HG02885 (cell line): ENCODE measurements around the gene AGTPBP1.
A peak's percentile ranks its signal among the peaks of the same experiment; 100 is the strongest.
"Not testable (repeated sequence)": the region's sequence is repeated elsewhere in the genome, so short reads cannot be mapped to it uniquely, and the experiment has no call there.

Source experiments
- ATAC-seq: cut with Tn5 transposase; IDR thresholded peaks from one replicate; pipeline ENCODE4 v1.9.1; 2021; ENCODE audit warnings: mild to moderate bottlenecking; ENCODE audit not compliant: unreplicated experiment, poor library complexity

Gene AGTPBP1

DNA sequence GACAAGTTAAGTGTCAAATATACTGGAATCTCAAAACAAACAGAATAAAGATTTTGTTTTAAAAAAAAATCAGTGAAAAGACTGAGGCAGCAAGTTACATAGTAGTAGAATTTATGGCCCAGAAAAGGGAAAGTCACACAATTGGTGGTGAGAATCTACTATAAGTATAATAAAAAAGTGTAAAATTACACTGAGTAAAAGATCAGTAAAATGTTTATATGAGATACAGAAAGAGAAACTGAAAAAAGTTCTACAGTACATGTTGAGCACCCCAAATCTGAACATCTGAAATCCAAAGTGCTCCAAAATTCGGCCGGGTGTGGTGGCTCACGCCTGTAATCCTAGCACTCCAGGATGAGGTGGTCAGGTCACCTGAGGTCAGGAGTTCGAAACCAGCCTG lies 15.0 kb downstream of the AGTPBP1 start:
- no peak for ATAC-seq

DNA sequence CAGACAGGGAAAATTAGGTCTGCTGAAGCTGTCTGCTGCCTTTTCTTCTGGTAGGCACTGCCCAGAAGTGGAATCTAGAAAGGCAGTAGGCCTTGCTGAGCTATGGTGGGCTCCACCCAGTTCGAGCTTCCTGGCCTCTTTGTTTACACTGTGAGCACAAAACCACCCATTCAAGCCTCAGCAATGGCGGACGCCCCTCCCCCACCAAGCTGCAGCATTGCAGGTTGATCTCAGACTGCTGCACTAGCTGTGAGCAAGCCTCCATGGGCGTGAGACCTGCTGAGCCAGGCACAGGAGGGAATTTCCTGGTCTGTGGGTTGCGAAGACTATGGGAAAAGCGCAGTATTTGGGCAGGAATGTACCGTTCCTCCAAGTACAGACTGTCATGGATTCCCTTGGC lies 18.5 kb downstream of the AGTPBP1 start:
- ATAC-seq: no peak

DNA sequence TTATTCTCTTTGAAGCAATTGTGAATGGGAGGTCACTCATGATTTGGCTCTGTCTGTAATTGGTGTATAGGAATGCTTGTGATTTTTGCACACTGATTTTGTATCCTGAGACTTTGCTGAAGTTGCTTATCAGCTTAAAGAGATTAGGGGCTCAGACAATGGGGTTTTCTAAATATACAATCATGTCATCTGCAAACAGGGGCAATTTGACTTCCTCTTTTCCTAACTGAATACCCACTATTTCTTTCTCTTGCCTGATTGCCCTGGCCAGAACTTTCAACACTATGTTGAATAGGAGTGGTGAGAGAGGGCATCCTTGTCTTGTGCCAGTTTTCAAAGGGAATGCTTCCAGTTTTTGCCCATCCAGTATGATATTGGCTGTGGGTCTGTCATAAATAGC lies 22.3 kb downstream of the AGTPBP1 start:
- not testable (repeated sequence) for ATAC-seq

DNA sequence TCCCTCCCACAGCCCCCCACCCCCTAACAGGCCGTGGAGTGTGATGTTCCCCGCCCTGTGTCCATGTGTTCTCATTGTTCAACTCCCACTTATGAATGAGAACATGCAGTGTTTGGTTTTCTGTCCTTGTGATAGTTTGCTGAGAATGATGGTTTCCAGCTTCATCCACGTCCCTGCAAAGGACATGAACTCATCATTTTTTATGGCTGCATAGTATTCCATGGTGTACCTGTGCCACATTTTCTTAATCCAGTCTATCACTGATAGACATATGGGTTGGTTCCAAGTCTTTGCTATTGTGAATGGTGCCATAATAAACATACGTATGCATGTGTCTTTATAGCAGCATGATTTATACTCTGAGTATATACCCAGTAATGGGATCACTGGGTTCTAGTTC lies 23.9 kb downstream of the AGTPBP1 start:
- ATAC-seq: not testable (repeated sequence)

DNA sequence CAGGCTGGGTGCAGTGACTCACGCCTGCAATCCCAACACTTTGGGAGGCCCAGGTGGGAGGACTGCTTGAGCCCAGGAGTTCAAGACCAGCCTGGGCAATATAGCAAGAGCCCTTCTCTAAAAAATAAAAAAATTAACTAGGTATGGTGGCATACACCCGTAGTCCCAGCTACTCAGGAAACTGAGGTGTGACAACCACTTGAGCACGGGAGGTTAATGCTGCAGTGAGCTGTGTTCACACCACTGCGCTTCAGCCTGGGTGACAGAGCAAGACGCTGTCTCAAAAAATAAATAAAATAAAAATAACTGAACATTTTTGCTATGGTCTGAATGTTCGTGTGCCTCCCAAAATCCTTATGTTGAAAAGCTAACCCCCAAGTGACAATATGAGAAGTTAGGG lies 24.5 kb downstream of the AGTPBP1 start:
- no peak for ATAC-seq

DNA sequence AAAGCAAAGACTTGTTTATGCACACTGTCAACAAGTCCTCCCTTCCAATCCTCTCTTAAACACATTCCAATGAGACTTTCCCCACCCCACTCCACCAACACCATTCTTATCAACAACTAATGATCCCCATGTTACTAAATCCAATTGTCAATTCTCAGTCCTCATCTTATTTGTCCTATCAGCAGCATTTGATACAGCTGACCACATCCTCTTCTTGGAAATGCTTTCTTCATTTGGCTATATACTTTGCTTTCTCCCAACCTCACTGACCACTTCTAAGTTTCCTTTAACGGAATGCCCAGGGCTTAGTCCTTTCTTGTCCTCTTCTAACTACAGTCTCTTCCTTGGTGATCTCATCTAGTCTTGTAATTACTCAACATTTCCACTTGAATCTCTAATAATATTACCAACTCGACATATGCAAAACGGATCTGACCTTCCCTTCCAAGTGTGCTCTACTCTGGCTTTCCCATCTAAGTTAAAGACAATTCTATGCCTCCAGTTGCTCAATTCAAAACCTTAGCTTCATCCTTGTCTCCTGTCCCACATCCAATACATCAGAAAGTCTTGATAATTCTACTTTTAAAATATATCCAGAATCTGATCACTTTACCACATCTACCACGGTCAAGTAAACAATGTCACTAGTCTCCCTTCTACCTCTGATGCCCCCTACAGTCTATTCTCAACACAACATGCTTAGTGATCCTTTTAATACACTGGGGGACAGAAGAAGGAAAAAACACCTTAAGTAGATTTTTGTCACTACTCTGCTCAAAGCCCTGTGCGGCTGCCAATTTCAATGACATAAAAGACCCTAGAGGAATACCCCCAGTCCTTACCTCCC lies 25.5 kb downstream of the AGTPBP1 start:
- peak; percentile 78 for ATAC-seq

DNA sequence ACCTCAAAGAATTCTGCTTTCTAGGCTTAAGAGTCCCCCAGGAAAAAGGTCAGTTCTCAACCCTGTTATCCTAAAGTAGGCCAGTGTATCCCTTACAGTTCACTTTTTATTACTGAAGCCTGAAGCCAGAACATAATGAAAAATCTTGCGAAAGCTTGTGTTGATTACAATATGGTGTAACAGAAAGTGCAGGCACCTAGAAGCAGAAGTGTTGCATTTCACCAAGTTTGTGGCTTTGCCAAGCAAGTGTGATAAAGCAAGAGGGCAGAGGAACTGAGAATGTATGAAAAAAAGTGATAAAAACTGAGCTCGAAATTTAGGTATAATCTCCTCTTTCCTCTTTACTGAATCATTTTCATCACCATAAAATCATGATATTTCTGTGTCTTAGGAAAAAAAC lies 26.2 kb downstream of the AGTPBP1 start:
- ATAC-seq: peak; percentile 50

DNA sequence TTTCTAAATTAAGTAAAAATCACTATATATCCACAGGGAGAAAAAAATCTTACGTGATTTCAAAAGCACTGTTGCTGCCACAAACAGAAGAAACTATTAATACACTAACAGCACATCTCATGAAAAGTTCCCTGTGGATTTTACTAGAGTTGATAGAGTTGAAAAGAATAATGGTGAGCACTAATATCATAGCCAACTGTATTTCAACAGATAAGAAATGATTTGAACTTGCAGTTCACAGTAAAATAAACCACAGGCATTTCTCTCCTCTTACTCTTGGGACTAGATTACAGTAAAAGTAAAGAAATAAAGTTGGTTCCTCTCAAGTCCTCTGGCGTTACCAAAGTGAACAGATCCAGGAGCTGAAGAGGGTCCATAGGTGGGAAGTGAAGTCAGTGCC lies 27.9 kb downstream of the AGTPBP1 start:
- no peak for ATAC-seq

DNA sequence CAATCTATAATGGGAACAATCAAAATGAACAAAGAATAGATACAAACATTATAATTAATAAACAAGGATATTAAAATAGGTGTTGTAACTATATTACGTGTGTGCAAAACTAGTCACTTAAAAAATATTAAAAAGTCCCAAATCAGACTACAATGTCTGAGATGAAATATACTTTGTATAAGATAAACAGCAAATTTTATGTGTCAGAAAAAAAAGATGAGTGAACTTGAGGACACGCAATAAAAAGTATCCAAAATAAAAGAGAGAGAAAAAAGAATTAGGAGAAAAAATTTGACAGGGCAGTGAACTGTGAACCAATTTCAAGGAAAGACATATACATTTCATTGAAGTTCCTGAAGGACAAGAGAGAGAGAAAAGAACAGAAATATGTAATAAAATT lies 37.0 kb downstream of the AGTPBP1 start:
- ATAC-seq: no peak

DNA sequence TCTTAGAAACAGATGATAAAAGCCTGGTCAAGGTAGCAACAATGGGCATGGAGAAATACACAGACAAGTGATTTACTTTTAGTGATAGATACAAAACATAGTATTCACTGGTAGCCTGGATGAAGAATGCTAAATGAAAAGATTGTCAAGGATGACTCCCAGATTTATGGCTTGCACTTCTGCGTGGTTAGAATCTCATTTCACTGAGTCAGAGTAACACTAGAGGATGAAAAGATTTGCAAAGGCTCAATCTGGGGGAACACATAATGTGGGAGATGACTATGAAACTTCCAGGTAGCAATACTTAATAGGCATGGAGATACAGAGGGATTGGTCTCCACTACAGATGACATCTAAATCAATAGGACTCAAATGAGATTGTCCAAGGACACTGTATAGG lies 38.4 kb downstream of the AGTPBP1 start:
- no peak for ATAC-seq

DNA sequence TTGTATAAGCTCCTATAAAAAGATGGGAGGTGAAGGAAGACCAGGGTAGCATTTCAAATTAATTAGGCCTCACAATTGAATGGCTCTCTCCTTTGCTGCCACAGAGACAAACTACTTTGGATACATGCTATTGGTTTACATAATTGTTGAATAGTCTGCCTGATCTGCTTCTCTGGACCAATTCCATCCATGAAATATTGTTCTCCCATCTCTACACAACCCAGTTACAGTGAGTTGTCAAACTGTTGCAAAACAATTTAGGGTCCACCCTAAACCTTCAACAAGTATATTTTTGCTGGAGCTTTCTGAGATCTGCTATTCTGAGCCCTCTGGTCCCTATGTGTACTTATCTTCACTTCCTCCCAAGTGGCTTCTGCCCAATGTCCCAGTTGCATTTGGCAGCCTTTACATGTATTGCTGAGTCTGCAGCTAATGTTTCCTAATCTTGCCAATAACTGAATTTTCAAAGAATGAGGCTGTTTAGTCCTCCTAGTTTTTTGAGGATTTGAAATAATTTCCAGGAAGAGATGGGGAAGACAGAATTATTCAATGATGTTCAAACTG lies 38.9 kb downstream of the AGTPBP1 start:
- no peak for ATAC-seq

DNA sequence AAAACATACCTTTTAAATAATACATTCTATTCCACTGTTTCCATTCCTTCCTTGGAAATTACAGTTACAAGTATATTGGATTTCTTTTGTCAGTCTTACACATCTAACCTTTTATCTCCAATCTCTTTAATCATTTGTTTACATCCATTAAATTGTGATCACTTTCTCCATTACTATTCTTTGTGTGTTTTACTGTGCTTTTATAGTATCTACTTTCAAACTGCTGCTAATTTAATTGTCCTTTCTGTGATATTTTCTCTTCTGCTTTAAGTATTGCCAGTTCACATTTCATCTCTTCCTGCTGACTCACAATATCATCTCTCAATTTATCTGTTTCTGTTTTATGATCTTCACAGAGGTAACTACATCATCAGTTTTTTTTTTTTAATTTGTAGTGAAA lies 39.6 kb downstream of the AGTPBP1 start:
- no peak for ATAC-seq

DNA sequence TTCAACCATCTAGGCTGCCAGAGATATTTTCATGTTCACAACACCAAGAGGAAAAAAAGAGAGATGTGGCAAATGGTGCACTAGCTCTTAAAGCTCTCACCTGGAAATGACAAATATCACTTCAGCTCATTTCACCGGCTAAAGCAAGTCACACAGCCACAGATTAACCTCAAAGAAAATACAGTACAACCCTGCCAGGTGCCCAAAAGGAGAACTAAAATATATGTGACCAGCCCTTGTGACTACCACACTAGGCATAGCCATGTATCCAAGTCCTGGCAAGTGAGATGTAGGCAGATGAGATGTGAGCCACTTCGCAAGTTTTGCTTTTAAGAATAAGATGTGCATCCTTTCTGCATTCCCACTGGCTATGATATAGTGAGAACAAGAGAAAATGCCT lies 41.4 kb downstream of the AGTPBP1 start:
- ATAC-seq: no peak

DNA sequence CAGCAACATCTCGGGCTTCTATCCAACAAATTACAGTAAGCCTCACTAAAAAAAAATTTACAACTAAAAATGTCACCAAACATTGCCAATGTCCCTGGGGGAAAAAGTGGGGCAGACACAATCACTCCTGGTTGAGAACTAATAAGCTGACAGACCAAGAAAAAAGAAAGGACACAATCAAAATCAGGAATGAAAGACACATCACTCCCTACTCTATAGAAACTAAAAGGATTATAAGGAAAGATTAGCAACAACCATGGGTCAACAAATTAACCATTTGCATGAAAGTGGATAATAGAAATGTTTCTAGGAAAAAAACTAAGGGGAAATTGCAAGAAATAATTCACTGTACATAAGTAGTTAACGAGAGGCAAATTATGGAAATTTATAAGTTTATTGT lies 53.4 kb downstream of the AGTPBP1 start:
- no peak for ATAC-seq

DNA sequence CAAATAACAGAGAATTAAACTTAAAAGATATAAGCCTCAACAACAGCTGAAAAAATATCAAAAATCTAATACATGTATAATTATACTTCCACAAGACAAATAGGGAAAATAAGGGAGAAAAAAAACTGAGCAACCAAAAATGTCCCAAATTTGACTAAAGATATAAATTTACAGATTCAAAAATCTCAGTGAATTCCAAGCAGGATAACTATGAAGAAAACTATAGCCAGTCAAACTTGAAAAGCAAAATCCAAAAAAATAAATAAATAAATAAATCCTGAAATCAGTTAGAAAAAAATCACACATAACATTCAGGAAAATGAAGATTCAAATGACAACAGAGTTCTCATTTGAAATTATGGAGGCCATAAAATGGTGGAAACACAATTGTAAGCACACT lies 56.7 kb downstream of the AGTPBP1 start:
- ATAC-seq: no peak

DNA sequence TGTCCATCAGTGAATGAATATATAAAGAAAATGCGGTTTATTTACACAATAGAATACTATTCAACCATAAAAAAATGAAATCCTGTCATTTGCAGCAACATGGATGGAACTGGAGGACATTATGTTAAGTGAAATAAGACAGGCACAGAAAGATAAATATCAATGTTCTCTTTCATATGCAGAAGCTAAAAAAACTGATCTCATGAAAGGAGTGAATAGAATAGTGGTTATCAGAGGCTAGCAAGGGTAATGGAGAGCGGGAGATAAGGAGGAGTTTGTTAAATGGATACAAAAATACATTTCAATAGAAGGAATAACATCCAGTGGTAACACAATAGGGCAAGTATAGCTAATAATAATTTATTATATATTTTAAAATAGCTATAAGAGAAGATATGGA lies 65.0 kb downstream of the AGTPBP1 start:
- ATAC-seq: no peak

DNA sequence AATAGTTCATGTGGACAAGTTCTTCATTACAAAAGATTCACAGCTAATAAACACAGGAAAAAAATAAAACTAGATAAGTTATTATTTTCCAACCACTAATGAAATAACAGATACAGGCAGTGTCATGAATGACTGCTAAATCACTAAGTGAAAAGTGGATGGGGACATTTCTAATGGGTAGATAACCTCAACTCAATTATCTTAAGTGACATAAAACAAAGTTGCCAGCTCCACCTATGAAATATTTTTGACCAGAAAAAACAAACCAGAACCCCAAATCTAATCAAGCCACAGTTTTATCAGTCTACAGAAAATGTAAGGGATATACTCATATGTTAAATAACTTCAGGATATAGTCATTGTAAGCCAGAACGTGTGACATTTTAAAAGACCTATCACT lies 74.4 kb downstream of the AGTPBP1 start:
- ATAC-seq: no peak

DNA sequence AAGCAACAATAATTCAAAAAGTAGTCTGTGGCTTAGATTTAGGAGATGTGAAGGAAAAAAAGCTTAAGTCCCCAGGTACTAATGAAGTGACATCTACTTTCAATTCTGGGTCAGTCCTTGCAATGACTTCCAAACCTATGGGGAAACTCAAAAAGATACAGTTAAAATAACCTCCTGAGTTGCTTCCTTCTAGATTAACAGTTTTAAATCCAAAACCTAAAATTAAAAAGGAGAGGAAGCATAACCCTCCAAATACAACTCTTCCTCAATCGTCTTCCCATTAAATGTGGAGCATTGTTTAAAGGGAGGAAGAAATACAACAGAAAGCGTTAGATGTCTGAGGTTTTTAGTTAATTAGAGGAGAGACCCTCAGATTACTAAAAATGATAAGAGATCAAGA lies 75.7 kb downstream of the AGTPBP1 start:
- ATAC-seq: no peak

DNA sequence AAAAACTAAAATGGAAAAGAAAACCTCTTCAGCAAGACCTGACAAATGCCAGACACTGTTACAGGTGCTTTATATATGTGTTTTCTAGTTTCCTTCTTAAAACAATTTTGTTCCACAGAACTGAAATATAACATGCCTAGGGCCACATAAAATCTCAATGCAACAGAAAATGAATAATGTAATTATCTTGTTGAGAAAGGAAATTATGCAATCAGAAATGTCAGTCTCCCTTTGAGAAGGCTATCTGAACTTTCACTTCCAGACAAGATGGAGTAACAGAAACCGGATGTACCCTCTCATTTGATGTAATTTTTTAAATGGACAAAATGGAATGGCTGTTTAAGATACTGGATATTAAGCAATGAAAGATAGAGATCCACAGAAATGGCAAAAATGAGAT lies 79.2 kb downstream of the AGTPBP1 start:
- no peak for ATAC-seq

DNA sequence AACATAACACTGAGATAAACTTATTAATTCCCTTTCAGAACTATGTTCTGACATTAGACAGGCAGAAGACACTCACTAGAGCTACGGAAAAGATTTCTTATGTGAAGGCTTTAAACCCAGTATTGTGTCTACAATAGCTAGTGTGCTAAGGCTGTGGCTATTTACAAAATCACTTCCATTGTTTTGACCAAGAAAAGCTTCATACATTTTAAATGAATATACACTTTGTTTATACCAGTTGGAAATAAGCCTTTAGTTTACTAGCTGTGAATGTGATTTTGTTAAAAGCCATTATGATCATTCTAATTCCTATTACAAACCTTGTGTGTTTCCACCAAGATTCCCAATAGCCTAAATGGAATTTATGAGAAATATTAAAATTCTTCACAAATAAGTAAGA lies 83.0 kb downstream of the AGTPBP1 start:
- no peak for ATAC-seq

DNA sequence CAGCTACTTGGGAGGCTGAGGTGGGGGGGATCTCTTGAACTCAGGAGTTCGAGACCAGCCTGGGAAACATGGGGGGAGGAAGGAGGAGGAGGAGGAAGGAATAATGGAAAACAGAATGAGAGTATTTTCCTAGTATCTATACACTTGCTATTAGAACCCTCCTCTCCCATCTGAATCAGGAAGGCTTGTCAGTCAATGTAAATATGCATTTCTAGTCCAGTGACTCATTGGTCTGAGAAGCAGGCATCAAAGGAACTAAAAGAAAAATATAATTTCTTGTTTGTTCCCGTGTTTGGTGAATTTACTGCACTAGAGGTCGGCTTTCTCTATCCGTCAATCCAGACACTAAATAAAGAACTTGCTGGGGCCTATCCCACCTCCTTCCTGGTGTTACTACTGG lies 88.6 kb downstream of the AGTPBP1 start:
- ATAC-seq: no peak

DNA sequence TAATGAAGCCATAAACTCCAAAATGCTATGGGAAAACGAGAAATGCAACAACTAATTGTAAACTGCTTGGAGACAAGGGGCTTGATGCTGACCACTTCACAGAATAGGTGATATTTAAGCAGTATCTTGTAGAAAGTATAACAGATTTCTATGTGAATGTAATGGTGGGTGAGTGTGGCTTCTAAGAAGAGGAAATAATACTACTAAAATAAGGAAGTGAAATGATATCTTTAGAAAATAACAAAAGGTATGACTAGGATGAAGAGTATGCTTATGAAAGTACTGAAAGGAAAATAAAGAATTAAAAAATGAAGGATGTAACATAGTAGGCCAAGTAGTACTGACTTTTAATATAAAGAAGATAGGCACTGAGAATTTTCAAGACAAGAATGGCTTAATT lies 94.2 kb downstream of the AGTPBP1 start:
- peak; percentile 96 for ATAC-seq
